Esophagus muscularis mucosa (tissue), 4 donors: ENCODE data around the gene ADD2.

ENCODE experiments used
- EP300 ChIP-seq: sonication (generic); formaldehyde crosslinking; IDR thresholded peaks from one replicate; pipeline ENCODE4 v1.6.1; 2017; ENCODE audit warnings: antibody characterized with exemption
- POLR2A ChIP-seq: fragments of 450-650 bp; IDR thresholded peaks from one replicate; pipeline ENCODE4 v1.6.1; 2017; ENCODE audit warnings: antibody characterized with exemption, moderate library complexity, mild to moderate bottlenecking, low read depth
- POLR2AphosphoS5 ChIP-seq, 2 donors: sonication (generic); formaldehyde crosslinking; IDR thresholded peaks; one replicate each; pipeline ENCODE4 v1.6.1; 2017; ENCODE audit warnings: antibody characterized with exemption in 2 of 2
- TF ChIP-seq, protein P1 (sequence below), 3 experiments: fragments of 200-600 bp in 2 of 3; fragments of 450-650 bp in 1 of 3; sonication (generic) in 2 of 3; IDR thresholded peaks; one replicate each; pipeline ENCODE4 v1.5.1; 2017 to 2019; ENCODE audit warnings: antibody characterized with exemption in 3 of 3, mild to moderate bottlenecking in 2 of 3, moderate library complexity in 1 of 3

DNA sequence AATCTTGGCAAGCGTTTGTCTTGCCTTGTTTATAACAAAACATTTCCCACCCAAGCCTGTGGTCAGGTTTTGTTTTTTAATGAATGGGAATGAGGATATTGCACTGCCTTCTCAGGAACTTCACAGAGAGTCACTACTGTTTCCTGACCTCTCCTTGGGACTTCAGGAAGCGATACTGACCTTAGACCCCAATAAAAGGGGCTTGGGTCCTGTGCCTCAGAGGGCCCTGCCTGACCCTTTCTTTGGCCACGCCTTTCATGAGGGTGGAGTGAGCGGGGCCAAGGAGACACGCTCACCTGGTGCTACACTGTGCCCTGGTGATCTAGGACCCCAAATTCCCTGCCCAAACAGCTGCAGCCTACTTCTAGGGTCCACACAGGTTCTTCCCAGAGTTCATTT lies 121.6 kb downstream of the ADD2 start:
- TF ChIP-seq, protein P1, sequence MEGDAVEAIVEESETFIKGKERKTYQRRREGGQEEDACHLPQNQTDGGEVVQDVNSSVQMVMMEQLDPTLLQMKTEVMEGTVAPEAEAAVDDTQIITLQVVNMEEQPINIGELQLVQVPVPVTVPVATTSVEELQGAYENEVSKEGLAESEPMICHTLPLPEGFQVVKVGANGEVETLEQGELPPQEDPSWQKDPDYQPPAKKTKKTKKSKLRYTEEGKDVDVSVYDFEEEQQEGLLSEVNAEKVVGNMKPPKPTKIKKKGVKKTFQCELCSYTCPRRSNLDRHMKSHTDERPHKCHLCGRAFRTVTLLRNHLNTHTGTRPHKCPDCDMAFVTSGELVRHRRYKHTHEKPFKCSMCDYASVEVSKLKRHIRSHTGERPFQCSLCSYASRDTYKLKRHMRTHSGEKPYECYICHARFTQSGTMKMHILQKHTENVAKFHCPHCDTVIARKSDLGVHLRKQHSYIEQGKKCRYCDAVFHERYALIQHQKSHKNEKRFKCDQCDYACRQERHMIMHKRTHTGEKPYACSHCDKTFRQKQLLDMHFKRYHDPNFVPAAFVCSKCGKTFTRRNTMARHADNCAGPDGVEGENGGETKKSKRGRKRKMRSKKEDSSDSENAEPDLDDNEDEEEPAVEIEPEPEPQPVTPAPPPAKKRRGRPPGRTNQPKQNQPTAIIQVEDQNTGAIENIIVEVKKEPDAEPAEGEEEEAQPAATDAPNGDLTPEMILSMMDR (IDR thresholded peaks at IDR 0.05): no peak
- no peak for TF ChIP-seq EP300
- TF ChIP-seq POLR2AphosphoS5 (IDR thresholded peaks at IDR 0.05): no peak
- TF ChIP-seq POLR2A: no peak
